ENCODE measurements around the gene A4GALT. TPM values are rescaled to one million over a fixed set of nuclear protein-coding genes. Genes with fewer than 3 reads are reported as not detected.
"Not testable (repeated sequence)": the region's sequence is repeated elsewhere in the genome, so short reads cannot be mapped to it uniquely, and the experiment has no call there.

Gene A4GALT
- total and polyA plus RNA-seq, 2 donors (not counting 1 experiment from before 2014, with no cell fraction given): 0.09 to 6.1 TPM

GRCh38 chr22:42734406-42734805, 13.7 kb upstream of the A4GALT start:
- Histone ChIP-seq H3K36me3 (replicated peaks in 1 of 2; ENCODE audit: control extremely low read depth in 1 of 2, control insufficient read depth in 1 of 2, extremely low read depth in 1 of 2, insufficient read depth in 2 of 2, low read length in 1 of 2) (no peaks in the 10 kb centered on the region), H2AFZ (ENCODE audit: insufficient read depth, low read depth, low read length, poor library complexity, severe bottlenecking) (no peak overlapping the region), H3K9me3 (ENCODE audit: control extremely low read depth in 1 of 3, control insufficient read depth in 2 of 3, insufficient read depth in 1 of 3, low read length in 2 of 3) (no peaks in the 10 kb centered on the region), H3K27ac (ENCODE audit: low read length in 2 of 2) (no peak overlapping the region), H3K4me1 (ENCODE audit: control insufficient read depth in 2 of 2, insufficient read depth in 2 of 2, low read length in 2 of 2) (no peaks in the 10 kb centered on the region), H3K79me2 (ENCODE audit: control insufficient read depth, insufficient read depth, low read length) (no peaks in the 10 kb centered on the region), H4K20me1 (ENCODE audit: control insufficient read depth, insufficient read depth, low read length, poor library complexity, severe bottlenecking) (no peaks in the 10 kb centered on the region), H3K9ac (ENCODE audit: low read length) (no peak overlapping the region), H3K4me3 (ENCODE audit: control extremely low read depth in 1 of 5, extremely low read depth in 1 of 5, insufficient read depth in 1 of 5, low read depth in 2 of 5, low read length in 4 of 5) (no peak overlapping the region), H3K27me3 (replicated peaks in 1 of 4; ENCODE audit: control extremely low read depth in 1 of 4, control insufficient read depth in 3 of 4, insufficient read depth in 4 of 4, low read length in 3 of 4) (no peaks in the 10 kb centered on the region), H3K4me2 (replicated peaks; ENCODE audit: low read depth, low read length, poor library complexity, severe bottlenecking) (no peak overlapping the region)
- no peak for TF ChIP-seq EZH2 (IDR thresholded peaks at IDR 0.05; ENCODE audit: borderline replicate concordance, insufficient read depth, low read depth, low read length, poor library complexity, severe bottlenecking)
- no peak for TF ChIP-seq CTCF (IDR thresholded peaks at IDR 0.05)
- no peak for DNase-seq
- POLR2A ChIA-PET: no interaction called here
- Mint-ChIP-seq H3K9me3 (ENCODE audit: insufficient read depth) (no peaks in the 10 kb centered on the region), H3K4me1 (no peaks in the 10 kb centered on the region), H3K27ac (no peak overlapping the region), H3K4me3 (no peak overlapping the region), H3K27me3 (peaks cover 4% of the 10 kb centered on the region)
- intact Hi-C loops (cut with micrococcal nuclease): no loop called here
- 79% methylated on average over 6 of the region's 6 CpGs for WGBS (ENCODE audit: insufficient coverage)
- ATAC-seq (ENCODE audit: low read depth): no peak
- CTCF ChIA-PET: no interaction called here

GRCh38 chr22:42733394-42733793, 12.7 kb upstream of the A4GALT start:
- not testable (repeated sequence) for ATAC-seq (ENCODE audit: low read depth)

More at GRCh38 chr22:42733394-42733793, 12.7 kb upstream of the A4GALT start:
- H4K20me1 ChIP-seq (ENCODE audit: control insufficient read depth, insufficient read depth, low read length, poor library complexity, severe bottlenecking); H3K4me3 ChIP-seq (ENCODE audit: control extremely low read depth in 1 of 5, extremely low read depth in 1 of 5, insufficient read depth in 1 of 5, low read depth in 2 of 5, low read length in 4 of 5); H3K4me1 ChIP-seq (ENCODE audit: control insufficient read depth in 2 of 2, insufficient read depth in 2 of 2, low read length in 2 of 2); H3K27ac ChIP-seq (ENCODE audit: low read length in 2 of 2); H3K4me3 Mint-ChIP-seq; H3K27me3 Mint-ChIP-seq; H3K27me3 ChIP-seq (replicated peaks in 1 of 4; ENCODE audit: control extremely low read depth in 1 of 4, control insufficient read depth in 3 of 4, insufficient read depth in 4 of 4, low read length in 3 of 4); H3K36me3 ChIP-seq (replicated peaks in 1 of 2; ENCODE audit: control extremely low read depth in 1 of 2, control insufficient read depth in 1 of 2, extremely low read depth in 1 of 2, insufficient read depth in 2 of 2, low read length in 1 of 2); H3K4me2 ChIP-seq (replicated peaks; ENCODE audit: low read depth, low read length, poor library complexity, severe bottlenecking); H3K79me2 ChIP-seq (ENCODE audit: control insufficient read depth, insufficient read depth, low read length); POLR2A ChIA-PET; DNase-seq; H3K27ac Mint-ChIP-seq; H3K9me3 Mint-ChIP-seq (ENCODE audit: insufficient read depth); H3K9me3 ChIP-seq (ENCODE audit: control extremely low read depth in 1 of 3, control insufficient read depth in 2 of 3, insufficient read depth in 1 of 3, low read length in 2 of 3); H3K4me1 Mint-ChIP-seq; H3K9ac ChIP-seq (ENCODE audit: low read length); H2AFZ ChIP-seq (ENCODE audit: insufficient read depth, low read depth, low read length, poor library complexity, severe bottlenecking); intact Hi-C loops (cut with micrococcal nuclease): not testable (repeated sequence)
- 100% methylated on average over 2 of the region's 3 CpGs for WGBS (ENCODE audit: insufficient coverage)
- CTCF ChIA-PET: interaction anchor here (1.0 kb wide), 1 partner anchor 83 kb away, joined by 3 read pairs; no protein-coding TSS in a partner anchor
